Left renal cortex interstitium (tissue), 4 donors: ENCODE measurements around the gene HK3. TPM values are rescaled to one million over a fixed set of nuclear protein-coding genes. Genes with fewer than 3 reads are reported as not detected.

Source experiments
- polyA plus RNA-seq, 4 donors: library from polyadenylated mRNA; unstranded; fragments of 120-200 nt; gene quantifications; one replicate each; pipeline ENCODE4 v1.2.1, GENCODE V29; 2013; ENCODE audit not compliant: insufficient read length in 4 of 4

The HK3 gene
- polyA plus RNA-seq, 4 donors: 0.30 to 0.83 (median 0.64) TPM

Other genes starting within 250 kb of the HK3 start
- under 1 TPM; 0.08 to 0.35 (median 0.18) TPM for gene UNC5A, start 88.8 kb downstream of the HK3 start, polyA plus RNA-seq
- gene UIMC1, start 107.4 kb upstream of the HK3 start, polyA plus RNA-seq: 10 to 100 TPM; 34.0 to 50.8 (median 42.8) TPM
- 10 to 100 TPM; 19.6 to 30.4 (median 24.7) TPM for gene ZNF346, start 123.3 kb upstream of the HK3 start, polyA plus RNA-seq
- gene FGFR4, start 187.6 kb upstream of the HK3 start, polyA plus RNA-seq: 10 to 100 TPM; 45.0 to 92.9 (median 77.3) TPM
- gene NSD1, start 234.4 kb upstream of the HK3 start, polyA plus RNA-seq: 10 to 100 TPM; 52.7 to 64.9 (median 57.5) TPM